Fibroblast of skin of abdomen (primary cell): ENCODE measurements around the gene STX1B.
"Not testable (repeated sequence)": the region's sequence is repeated elsewhere in the genome, so short reads cannot be mapped to it uniquely, and the experiment has no call there.

ENCODE experiments used
- DNase-seq: peaks from one replicate; pipeline ENCODE4 v3.0.0-alpha.2; 2013

The STX1B gene

GRCh38 chr16:31013292-31013691, 2.9 kb upstream of the STX1B start:
- not testable (repeated sequence) for DNase-seq

- DNase-seq = not testable (repeated sequence)
Measured at GRCh38 chr16:31011815-31012214, 1.4 kb upstream of the STX1B start.

GRCh38 chr16:31009894-31010584, 399 bp downstream of the STX1B start:
- no peak for DNase-seq

GRCh38 chr16:31009120-31009519, 1.3 kb downstream of the STX1B start:
- DNase-seq = no peak

GRCh38 chr16:31008551-31008950, 1.9 kb downstream of the STX1B start:
- DNase-seq = no peak

- peak; percentile 84 for DNase-seq
Measured at GRCh38 chr16:31008149-31008548, 2.3 kb downstream of the STX1B start.

GRCh38 chr16:31007684-31008083, 2.8 kb downstream of the STX1B start:
- DNase-seq = no peak

- DNase-seq = no peak
Measured at GRCh38 chr16:31006589-31006988, 3.8 kb downstream of the STX1B start.

- no peak for DNase-seq
Measured at GRCh38 chr16:31006086-31006385, 4.4 kb downstream of the STX1B start.

- no peak for DNase-seq
Measured at GRCh38 chr16:31005350-31006085, 4.9 kb downstream of the STX1B start.

- no peak for DNase-seq
Measured at GRCh38 chr16:31004658-31005057, 5.8 kb downstream of the STX1B start.

GRCh38 chr16:31003744-31004143, 6.7 kb downstream of the STX1B start:
- no peak for DNase-seq

GRCh38 chr16:31002862-31003341, 7.5 kb downstream of the STX1B start:
- peak; percentile 72 for DNase-seq

GRCh38 chr16:31002250-31002700, 8.2 kb downstream of the STX1B start:
- DNase-seq = no peak

GRCh38 chr16:31001507-31002249, 8.8 kb downstream of the STX1B start:
- no peak for DNase-seq

GRCh38 chr16:31000671-31001382, 9.6 kb downstream of the STX1B start:
- no peak for DNase-seq

- no peak for DNase-seq
Measured at GRCh38 chr16:30998852-30999761, 11.3 kb downstream of the STX1B start.

GRCh38 chr16:30997725-30998711, 12.4 kb downstream of the STX1B start:
- DNase-seq = peak; percentile 84

- DNase-seq = peak; percentile 75
Measured at GRCh38 chr16:30996985-30997724, 13.3 kb downstream of the STX1B start.
